HepG2 (cell line): ENCODE measurements around the gene TRIP6. TPM values are rescaled to one million over a fixed set of nuclear protein-coding genes. Genes with fewer than 3 reads are reported as not detected.

Source experiments
- ARID3A ChIP-seq: IDR thresholded peaks from 2 replicates; pipeline ENCODE4 v1.6.1; 2012; ENCODE audit warnings: low read depth, low read length, improper control_type of control experiment
- ATM ChIP-seq: fragments of 450-650 bp; IDR thresholded peaks from 2 replicates; pipeline ENCODE4 v1.7.1; 2017; ENCODE audit warnings: mild to moderate bottlenecking, borderline replicate concordance
- CBFB ChIP-seq: sonication (generic); formaldehyde crosslinking; IDR thresholded peaks from 2 replicates; pipeline ENCODE4 v1.4.0; 2020; ENCODE audit warnings: missing genetic modification reagents
- DNMT3B ChIP-seq: conservative IDR thresholded peaks from 2 replicates; pipeline ENCODE4 v1.6.1; 2016; ENCODE audit warnings: missing biosample characterization, control low read depth
- EED ChIP-seq: sonication (generic); formaldehyde crosslinking; IDR thresholded peaks from 2 replicates; pipeline ENCODE4 v1.5.0; 2020; ENCODE audit warnings: mild to moderate bottlenecking, missing genetic modification reagents
- HDAC6 ChIP-seq: fragments of 200-600 bp; sonication (generic); IDR thresholded peaks from 2 replicates; pipeline ENCODE4 v1.7.0; 2017; ENCODE audit warnings: mild to moderate bottlenecking, antibody characterized with exemption, low read length, low read depth
- HMGA1 ChIP-seq: sonication (generic); formaldehyde crosslinking; conservative IDR thresholded peaks from 2 replicates; pipeline ENCODE4 v1.4.0; 2020; ENCODE audit warnings: missing genetic modification reagents
- KLF9 ChIP-seq: IDR thresholded peaks from 2 replicates; pipeline ENCODE4 v1.6.1; 2016; ENCODE audit warnings: low read depth
- NAIF1 ChIP-seq: sonication (generic); formaldehyde crosslinking; IDR thresholded peaks from 2 replicates; pipeline ENCODE4 v1.5.0; 2020; ENCODE audit warnings: mild to moderate bottlenecking, missing genetic modification reagents, borderline replicate concordance
- RCOR2 ChIP-seq: IDR thresholded peaks from 2 replicates; pipeline ENCODE4 v1.6.1; 2016; ENCODE audit warnings: missing biosample characterization, missing genetic modification reagents
- ZEB1 ChIP-seq: IDR thresholded peaks from 2 replicates; pipeline ENCODE4 v1.6.1; 2012; ENCODE audit warnings: mild to moderate bottlenecking, low read depth, inconsistent platforms; ENCODE audit not compliant: insufficient replicate concordance
- ZFP36L1 ChIP-seq: sonication (generic); formaldehyde crosslinking; IDR thresholded peaks from 2 replicates; pipeline ENCODE4 v1.8.0; 2022; ENCODE audit warnings: mild to moderate bottlenecking, missing genetic modification reagents, moderate library complexity
- ZFX ChIP-seq: sonication (generic); formaldehyde crosslinking; IDR thresholded peaks from 2 replicates; pipeline ENCODE4 v1.4.0; 2020; ENCODE audit warnings: mild to moderate bottlenecking, low read depth, missing genetic modification reagents, moderate library complexity
- ZNF235 ChIP-seq: sonication (generic); formaldehyde crosslinking; IDR thresholded peaks from 2 replicates; pipeline ENCODE4 v1.8.1; 2023; ENCODE audit warnings: mild to moderate bottlenecking, missing genetic modification reagents, borderline replicate concordance
- ZNF256 ChIP-seq: sonication (generic); formaldehyde crosslinking; conservative IDR thresholded peaks from 2 replicates; pipeline ENCODE4 v1.4.0; 2020; ENCODE audit warnings: missing genetic modification reagents
- ZNF275 ChIP-seq: sonication (generic); formaldehyde crosslinking; IDR thresholded peaks from 2 replicates; pipeline ENCODE4 v1.8.0; 2022; ENCODE audit warnings: missing genetic modification reagents, mild to moderate bottlenecking, inconsistent platforms, borderline replicate concordance
- ZNF280B ChIP-seq: sonication (generic); formaldehyde crosslinking; IDR thresholded peaks from 2 replicates; pipeline ENCODE4 v1.5.0; 2020; ENCODE audit warnings: missing genetic modification reagents, mild to moderate bottlenecking, borderline replicate concordance
- ZNF432 ChIP-seq: sonication (generic); formaldehyde crosslinking; IDR thresholded peaks from 2 replicates; pipeline ENCODE4 v1.5.0; 2020; ENCODE audit warnings: missing genetic modification reagents, mild to moderate bottlenecking, borderline replicate concordance
- ZNF761 ChIP-seq: sonication (generic); formaldehyde crosslinking; conservative IDR thresholded peaks from 2 replicates; pipeline ENCODE4 v1.4.0; 2020; ENCODE audit warnings: mild to moderate bottlenecking, missing genetic modification reagents
- ZNF775 ChIP-seq: sonication (generic); formaldehyde crosslinking; IDR thresholded peaks from 2 replicates; pipeline ENCODE4 v1.4.0; 2020; ENCODE audit warnings: missing genetic modification reagents, mild to moderate bottlenecking, moderate library complexity, borderline replicate concordance
- ZNF788 ChIP-seq: sonication (generic); formaldehyde crosslinking; IDR thresholded peaks from 2 replicates; pipeline ENCODE4 v1.5.0; 2020; ENCODE audit warnings: mild to moderate bottlenecking, missing genetic modification reagents, borderline replicate concordance
- ZNF891 ChIP-seq: sonication (generic); formaldehyde crosslinking; IDR thresholded peaks from 2 replicates; pipeline ENCODE4 v1.5.0; 2020; ENCODE audit warnings: mild to moderate bottlenecking, missing genetic modification reagents
- ZSCAN12 ChIP-seq: sonication (generic); formaldehyde crosslinking; IDR thresholded peaks from 2 replicates; pipeline ENCODE4 v1.9.0; 2021; ENCODE audit warnings: mild to moderate bottlenecking, missing genetic modification reagents
- polyA plus RNA-seq, 8 experiments: library from polyadenylated mRNA; depleted of rRNA in 3 of 8; stranded (reverse) in 7 of 8; unstranded in 1 of 8; fragments of >200 nt; fragmentation: Illumina TruSeq in 4 of 8; extraction: Trizol in 4 of 8; gene quantifications; 2 replicates each; pipeline versions ENCODE4 v1.2.1 to v1.2.3, GENCODE V29; 2011 to 2016; ENCODE audit warnings: low read depth in 4 of 8, missing spikeins in 1 of 8, mixed read lengths in 1 of 8; ENCODE audit not compliant: insufficient read depth in 1 of 8
- total RNA-seq, 5 experiments: library from RNA; depleted of rRNA; stranded (reverse); fragments of >200 nt; fragmentation: Illumina TruSeq; extraction: Trizol; gene quantifications; 2 replicates each; pipeline ENCODE4 v1.2.3, GENCODE V29; 2016; ENCODE audit warnings: low read depth in 1 of 5

The TRIP6 gene
- total and polyA plus RNA-seq, 2 of the 13 experiments (the other 11 are each of a cell fraction or from before 2014, with no cell fraction given): 0.34 to 0.38 TPM

DNA sequence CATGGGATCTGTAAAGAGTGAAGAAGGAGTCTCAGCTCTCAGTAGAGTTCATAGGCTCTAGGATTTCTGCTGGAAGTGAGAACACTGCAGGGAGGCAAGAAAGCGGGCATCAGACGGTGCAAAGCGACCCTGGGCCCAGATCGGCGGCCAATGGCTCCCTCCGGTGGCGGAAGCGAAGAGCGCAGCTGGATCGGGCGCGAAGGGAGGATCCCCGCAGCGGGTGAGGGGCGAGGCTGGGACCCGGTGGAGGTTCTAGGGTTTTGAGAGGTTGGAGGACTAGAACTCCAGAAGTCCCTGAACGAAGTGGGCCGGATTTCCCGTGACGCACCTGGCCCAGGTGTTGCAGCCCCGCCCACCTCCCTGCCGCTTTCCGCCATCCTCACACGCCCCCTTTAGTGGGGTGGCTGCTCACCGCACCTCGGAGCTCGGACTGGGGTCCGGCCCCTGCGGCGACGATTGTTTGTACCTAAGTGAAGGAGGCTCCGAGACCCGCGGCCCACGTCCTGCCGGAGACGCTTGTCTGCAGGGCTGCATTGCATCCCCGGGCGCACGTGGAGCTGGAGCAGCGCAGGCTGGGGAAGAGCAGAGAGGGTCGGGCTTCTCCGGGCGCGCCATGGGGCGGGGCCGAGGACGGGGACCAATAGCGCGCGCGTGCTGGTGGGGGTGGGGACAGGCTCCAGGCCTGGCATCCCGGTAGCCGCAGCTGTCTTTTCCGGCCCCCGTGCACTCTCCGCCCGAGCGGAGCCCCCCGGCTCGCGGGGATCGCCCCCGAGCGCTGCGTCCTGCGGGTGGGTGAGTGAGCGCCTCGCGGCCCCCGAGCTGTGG lies 14.9 kb upstream of the TRIP6 start, which contains the start of gene SLC12A9 (continued):
- TF ChIP-seq ZNF432 (no peak), CBFB (CRISPR knock-in tag) (0 out of 2 replicates have a peak, but pooled peaks have one; percentile 11), ZNF775 (CRISPR knock-in tag) (no peak), RCOR2 (CRISPR knock-in tag) (no peak; the same call in 1 of the 2 replicates), ZNF280B (peak; percentile 73; the same call in 1 of the 2 replicates), DNMT3B (CRISPR knock-in tag) (no peak), ZNF256 (CRISPR knock-in tag) (no peak), ZEB1 (peak; percentile 98), ZFP36L1 (CRISPR knock-in tag) (no peak), ATM (no peak), HMGA1 (CRISPR knock-in tag) (no peak), ZNF761 (CRISPR knock-in tag) (peak; percentile 39; the same call in 1 of the 2 replicates), ZNF275 (CRISPR knock-in tag) (peak; percentile 52; the same call in 1 of the 2 replicates), ZNF235 (CRISPR knock-in tag) (no peak), NAIF1 (CRISPR knock-in tag) (0 out of 2 replicates have a peak, but pooled peaks have one; percentile 32), ZNF788 (no peak; the same call in 1 of the 2 replicates), KLF9 (CRISPR knock-in tag) (0 out of 2 replicates have a peak, but pooled peaks have one; percentile 44), EED (no peak), HDAC6 (no peak), ZSCAN12 (CRISPR knock-in tag) (no peak), ARID3A (no peak), ZFX (CRISPR knock-in tag) (peak; percentile 43; the same call in 1 of the 2 replicates), ZNF891 (CRISPR knock-in tag) (0 out of 2 replicates have a peak, but pooled peaks have one; percentile 13)
